IMR-90 (cell line): ENCODE results near the gene ZNF541. TPM values are rescaled to one million over a fixed set of nuclear protein-coding genes. Genes with fewer than 3 reads are reported as not detected.

Source experiments
- ATAC-seq: fragments of 200-7000 bp; cut with Tn5 transposase; 2 replicates; pipeline ENCODE4 v1.9.1; 2020; ENCODE audit warnings: low read depth, mild to moderate bottlenecking, moderate library complexity
- BruUV-seq: library from RNA; stranded (reverse); fragments of 400-500 nt; replicated peaks from 2 replicates; lab custom pipeline; 2021; lab: Mats Ljungman, UMichigan
- CTCF ChIA-PET: fragments of 300-600 bp; formaldehyde crosslinking; extraction: SDS; loops from one replicate; lab custom pipeline; 2021; ENCODE audit warnings: antibody characterized with exemption; lab: Yijun Ruan, JAX
- POLR2A ChIA-PET: fragments of 300-600 bp; sonication (Branson Sonifier 250); formaldehyde crosslinking; loops from one replicate; lab custom pipeline; 2022; ENCODE audit warnings: antibody characterized with exemption; ENCODE audit not compliant: unreplicated experiment; lab: Charles Lee
- DNase-seq: peaks from one replicate; pipeline ENCODE4 v3.0.0; 2013
- H2AFZ ChIP-seq: replicated peaks from 2 replicates; pipeline ENCODE3; 2013; ENCODE audit warnings: low read length, mild to moderate bottlenecking; ENCODE audit not compliant: poor library complexity
- H2AK5ac ChIP-seq: 2 replicates; pipeline ENCODE4 v1.6.1; 2013; ENCODE audit warnings: low read depth, low read length, inconsistent platforms
- H2AK9ac ChIP-seq: replicated peaks from 2 replicates; pipeline ENCODE3; 2013; ENCODE audit warnings: mild to moderate bottlenecking, low read depth, low read length, moderate library complexity; ENCODE audit not compliant: poor library complexity
- H2BK120ac ChIP-seq: 2 replicates; pipeline ENCODE4 v1.6.1; 2013; ENCODE audit warnings: low read depth, low read length, inconsistent platforms
- H2BK15ac ChIP-seq: 3 replicates; pipeline ENCODE4 v1.6.1; 2013; ENCODE audit warnings: low read depth, low read length, inconsistent platforms
- H2BK20ac ChIP-seq: 2 replicates; pipeline ENCODE4 v1.6.1; 2013; ENCODE audit warnings: low read depth, mild to moderate bottlenecking, inconsistent platforms, low read length, moderate library complexity
- H2BK5ac ChIP-seq: 2 replicates; pipeline ENCODE4 v1.6.1; 2013; ENCODE audit warnings: mild to moderate bottlenecking, low read depth, low read length, inconsistent platforms; ENCODE audit not compliant: poor library complexity, severe bottlenecking
- H3K14ac ChIP-seq: replicated peaks from 2 replicates; pipeline ENCODE4 v1.6.1; 2013; ENCODE audit warnings: low read depth, low read length, inconsistent platforms
- H3K18ac ChIP-seq: 2 replicates; pipeline ENCODE4 v1.6.1; 2013; ENCODE audit warnings: low read depth, low read length, control low read depth
- H3K23ac ChIP-seq: 2 replicates; pipeline ENCODE4 v1.6.1; 2013; ENCODE audit warnings: low read depth, low read length, inconsistent platforms
- H3K27ac ChIP-seq: 2 replicates; pipeline ENCODE4 v1.5.1; 2013; ENCODE audit warnings: mild to moderate bottlenecking, control low read depth, low read length; ENCODE audit not compliant: insufficient read depth
- H3K27me3 ChIP-seq: 2 replicates; pipeline ENCODE4 v1.6.1; 2013; ENCODE audit warnings: low read length; ENCODE audit not compliant: control insufficient read depth, insufficient read depth
- H3K36me3 ChIP-seq: 2 replicates; pipeline ENCODE4 v1.6.1; 2013; ENCODE audit warnings: low read length, mixed read lengths; ENCODE audit not compliant: control insufficient read depth, insufficient read depth
- H3K4ac ChIP-seq: 2 replicates; pipeline ENCODE4 v1.6.1; 2013; ENCODE audit warnings: low read depth, low read length, inconsistent platforms
- H3K4me1 ChIP-seq: 2 replicates; pipeline ENCODE4 v1.6.1; 2013; ENCODE audit warnings: low read length, mixed read lengths; ENCODE audit not compliant: control insufficient read depth, insufficient read depth
- H3K4me2 ChIP-seq: 2 replicates; pipeline ENCODE4 v1.6.1; 2013; ENCODE audit warnings: low read depth, mild to moderate bottlenecking, control low read depth, low read length, moderate library complexity
- H3K4me3 ChIP-seq: 2 replicates; pipeline ENCODE4 v1.5.1; 2013; ENCODE audit warnings: low read depth, mild to moderate bottlenecking, control low read depth, low read length, moderate library complexity; ENCODE audit not compliant: insufficient read depth
- H3K56ac ChIP-seq: 2 replicates; pipeline ENCODE4 v1.6.1; 2013; ENCODE audit warnings: low read length, inconsistent platforms; ENCODE audit not compliant: insufficient read depth; ENCODE audit errors: extremely low read depth
- H3K79me1 ChIP-seq, 2 experiments: 2 replicates each; pipeline ENCODE4 v1.6.1; 2013; ENCODE audit warnings: low read length in 2 of 2, inconsistent platforms in 1 of 2, low read depth in 1 of 2
- H3K9ac ChIP-seq: 2 replicates; pipeline ENCODE4 v1.6.1; 2013; ENCODE audit warnings: low read depth, low read length, control low read depth
- H3K9me1 ChIP-seq: 2 replicates; pipeline ENCODE4 v1.6.1; 2013; ENCODE audit warnings: low read length, inconsistent platforms; ENCODE audit not compliant: insufficient read depth
- H3K9me3 ChIP-seq: 2 replicates; pipeline ENCODE4 v1.6.1; 2013; ENCODE audit warnings: low read length; ENCODE audit not compliant: control insufficient read depth, insufficient read depth
- H4K20me1 ChIP-seq: 2 replicates; pipeline ENCODE4 v1.6.1; 2013; ENCODE audit warnings: low read length, inconsistent platforms; ENCODE audit not compliant: insufficient read depth
- H4K5ac ChIP-seq: 2 replicates; pipeline ENCODE4 v1.6.1; 2013; ENCODE audit warnings: mild to moderate bottlenecking, low read depth, low read length, control low read depth
- H4K8ac ChIP-seq, 2 experiments: 2 replicates each; pipeline ENCODE4 v1.6.1; 2013; ENCODE audit warnings: low read depth in 2 of 2, low read length in 2 of 2, control low read depth in 1 of 2, inconsistent platforms in 1 of 2
- H4K91ac ChIP-seq: 2 replicates; pipeline ENCODE4 v1.6.1; 2013; ENCODE audit warnings: low read depth, low read length, inconsistent platforms; ENCODE audit not compliant: insufficient read depth
- BHLHE40 ChIP-seq: fragments of 150-350 bp; IDR thresholded peaks from 2 replicates; pipeline ENCODE4 v1.6.1; 2016; ENCODE audit warnings: mild to moderate bottlenecking, low read depth, low read length
- FOS ChIP-seq: fragments of 150-350 bp; IDR thresholded peaks from 2 replicates; pipeline ENCODE4 v1.6.1; 2016; ENCODE audit warnings: low read depth, low read length
- RFX5 ChIP-seq: IDR thresholded peaks from 2 replicates; pipeline ENCODE4 v1.8.0; 2012; ENCODE audit warnings: low read depth, mild to moderate bottlenecking, low read length, moderate library complexity
- WGBS, 2 experiments: methylation state at CpG; one replicate each; pipeline versions ENCODE4 v1.1.5 to v1.1.7; 2013; ENCODE audit warnings: missing lambda C conversion rate in 2 of 2; ENCODE audit not compliant: insufficient read length in 1 of 2; ENCODE audit errors: extremely low coverage in 2 of 2; 5-methylcytosine and 5-hydroxymethylcytosine counted together
- dilution Hi-C: fragments of 300-500 bp; cut with HindIII; formaldehyde crosslinking; loops from one replicate; pipeline ENCODE4 v1.14.3; 2018; ENCODE audit warnings: low sequenced_read_pairs; ENCODE audit not compliant: unreplicated experiment
- in situ Hi-C: fragments of 300-500 bp; cut with MboI; formaldehyde crosslinking; loops from 3 replicates; pipeline ENCODE4 v1.14.3; 2019; ENCODE audit warnings: low sequenced_read_pairs, inconsistent platforms, mixed read lengths
- intact Hi-C: fragments of 100-400 bp; cut with micrococcal nuclease; formaldehyde crosslinking; loops from 2 replicates; pipeline ENCODE4 v1.10.0; 2022
- polyA plus RNA-seq, 3 experiments: library from polyadenylated mRNA; depleted of rRNA; stranded (reverse); fragments of >200 nt; gene quantifications; 2 replicates each; pipeline ENCODE4 v1.2.3, GENCODE V29; 2012; ENCODE audit warnings: low replicate concordance in 1 of 3
- total RNA-seq: library from RNA; depleted of rRNA; stranded (reverse); fragments of >200 nt; gene quantifications from 2 replicates; pipeline ENCODE4 v1.2.3, GENCODE V29; 2012
- TF ChIP-seq, protein P1 (sequence below): conservative IDR thresholded peaks from 2 replicates; pipeline ENCODE4 v1.5.1; 2012; ENCODE audit warnings: mild to moderate bottlenecking, low read depth, low read length, improper control_type of control experiment

The ZNF541 gene
- total and polyA plus RNA-seq, 2 of the 4 experiments (the other 2 are of a cell fraction): not detected

DNA sequence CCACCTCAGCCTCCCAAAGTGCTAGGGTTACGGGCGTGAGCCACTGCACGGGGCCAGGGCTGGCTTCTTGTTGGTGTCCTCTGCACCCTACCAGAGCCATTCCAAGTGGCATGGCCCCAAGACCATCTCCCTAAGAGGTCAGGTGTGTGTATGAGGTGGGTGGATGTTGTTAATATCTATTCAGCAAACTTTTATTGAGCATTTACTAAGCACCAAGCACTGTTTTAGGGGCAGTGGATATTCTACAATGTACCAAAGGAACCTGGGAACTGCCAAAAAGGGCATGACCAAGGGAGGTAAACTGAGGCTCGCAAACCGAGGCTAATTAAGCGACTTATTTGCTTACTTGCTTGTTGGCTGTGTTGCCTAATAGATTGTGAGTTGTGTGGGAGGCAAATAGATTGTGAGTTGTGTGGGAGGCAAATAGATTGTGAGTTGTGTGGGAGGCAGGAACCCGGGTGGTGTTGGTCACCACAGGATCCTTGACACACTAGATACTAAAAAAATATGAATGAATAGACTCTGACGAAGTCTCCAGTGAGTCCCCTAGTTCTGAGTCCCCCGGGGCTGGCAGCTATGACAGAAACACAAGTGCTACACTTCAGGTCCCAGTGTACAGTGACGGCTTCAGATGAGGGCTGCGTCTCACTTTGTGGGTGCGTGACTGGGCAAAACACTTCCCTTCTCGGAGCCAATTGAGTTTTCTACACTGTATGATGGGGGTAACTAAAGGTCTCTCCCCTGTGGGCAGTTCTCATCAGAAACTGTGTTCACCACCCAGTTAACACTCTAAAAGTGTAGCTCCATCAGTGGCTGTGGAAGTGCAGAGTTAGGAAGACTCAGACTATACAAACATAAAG is 31.0 kb upstream of the ZNF541 start:
- dilution Hi-C loops (no loop called here), in situ Hi-C loops (no loop called here), intact Hi-C loops (no loop called here)
- H3K18ac ChIP-seq: no peak overlapping the region
- CTCF ChIA-PET: no interaction called here
- H2BK120ac ChIP-seq: no peak overlapping the region
- no peak overlapping the region for H2BK15ac ChIP-seq
- H3K14ac ChIP-seq: no peak overlapping the region
- no peak overlapping the region for H3K4ac ChIP-seq
- no peak overlapping the region for H3K4me3 ChIP-seq
- H4K20me1 ChIP-seq: no peaks in the 10 kb centered on the region
- H3K27ac ChIP-seq: no peak overlapping the region
- H3K36me3 ChIP-seq: no peaks in the 10 kb centered on the region
- H3K9me3 ChIP-seq: no peaks in the 10 kb centered on the region
- no peak overlapping the region for H4K5ac ChIP-seq
- no peak for ATAC-seq
- WGBS, 2 experiments: 97% methylated on average over 3 of the region's 13 CpGs; no CpG with 5 or more reads in 1 of the 2 experiments
- no peaks in the 10 kb centered on the region for H3K9me1 ChIP-seq
- BruUV-seq: no TSS peak
- POLR2A ChIA-PET: no interaction called here
- no peak overlapping the region for H2AK5ac ChIP-seq
- no peaks in the 10 kb centered on the region for H3K4me1 ChIP-seq
- H3K23ac ChIP-seq: no peak overlapping the region
- H3K4me2 ChIP-seq: no peak overlapping the region
- H2AK9ac ChIP-seq: no peak overlapping the region
- DNase-seq: no peak
- no peak overlapping the region for H4K91ac ChIP-seq
- TF ChIP-seq FOS (no peak), BHLHE40 (no peak), RFX5 (no peak)
- TF ChIP-seq, protein P1, sequence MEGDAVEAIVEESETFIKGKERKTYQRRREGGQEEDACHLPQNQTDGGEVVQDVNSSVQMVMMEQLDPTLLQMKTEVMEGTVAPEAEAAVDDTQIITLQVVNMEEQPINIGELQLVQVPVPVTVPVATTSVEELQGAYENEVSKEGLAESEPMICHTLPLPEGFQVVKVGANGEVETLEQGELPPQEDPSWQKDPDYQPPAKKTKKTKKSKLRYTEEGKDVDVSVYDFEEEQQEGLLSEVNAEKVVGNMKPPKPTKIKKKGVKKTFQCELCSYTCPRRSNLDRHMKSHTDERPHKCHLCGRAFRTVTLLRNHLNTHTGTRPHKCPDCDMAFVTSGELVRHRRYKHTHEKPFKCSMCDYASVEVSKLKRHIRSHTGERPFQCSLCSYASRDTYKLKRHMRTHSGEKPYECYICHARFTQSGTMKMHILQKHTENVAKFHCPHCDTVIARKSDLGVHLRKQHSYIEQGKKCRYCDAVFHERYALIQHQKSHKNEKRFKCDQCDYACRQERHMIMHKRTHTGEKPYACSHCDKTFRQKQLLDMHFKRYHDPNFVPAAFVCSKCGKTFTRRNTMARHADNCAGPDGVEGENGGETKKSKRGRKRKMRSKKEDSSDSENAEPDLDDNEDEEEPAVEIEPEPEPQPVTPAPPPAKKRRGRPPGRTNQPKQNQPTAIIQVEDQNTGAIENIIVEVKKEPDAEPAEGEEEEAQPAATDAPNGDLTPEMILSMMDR: no peak
- no peak overlapping the region for H2BK5ac ChIP-seq
- no peak overlapping the region for H3K56ac ChIP-seq
- H4K8ac ChIP-seq: no peak overlapping the region
- H3K9ac ChIP-seq: no peak overlapping the region
- H3K27me3 ChIP-seq: no peaks in the 10 kb centered on the region
- no peak overlapping the region for H2BK20ac ChIP-seq
- peaks cover 9 to 22% of the 10 kb centered on the region in 2 experiments for H3K79me1 ChIP-seq
- H2AFZ ChIP-seq: no peak overlapping the region
